Natural killer cell treated with Interleukin-12 subunit alpha and Interleukin-12 subunit beta and Interleukin-15 and Interleukin-18, amount 100 ng/mL, for 72 hours (primary cell): ENCODE measurements around the gene ODF4. TPM values are rescaled to one million over a fixed set of nuclear protein-coding genes. Genes with fewer than 3 reads are reported as not detected.
"Not testable (repeated sequence)": the region's sequence is repeated elsewhere in the genome, so short reads cannot be mapped to it uniquely, and the experiment has no call there.

Source experiments
- ATAC-seq, 2 donors: fragments of 150-1000 bp; cut with Tn5 transposase in 1 of 2; sonication (Bioruptor Pico), chemical (Tn5 transposase) in 1 of 2; 2 replicates each; pipeline ENCODE4 v1.10.0; 2021
- DNase-seq: peaks from one replicate; pipeline ENCODE4 v3.0.0; 2022; ENCODE audit warnings: low spot score
- H3K27ac Mint-ChIP-seq, 2 donors: 1 replicate in 1 of 2; 2 replicates in 1 of 2; pipeline ENCODE4 v1.8.0; 2022; ENCODE audit warnings: mixed read lengths in 2 of 2, mild to moderate bottlenecking in 1 of 2, moderate library complexity in 1 of 2
- H3K27me3 Mint-ChIP-seq, 2 donors: 1 replicate in 1 of 2; 2 replicates in 1 of 2; pipeline ENCODE4 v1.8.0; 2022; ENCODE audit warnings: mixed read lengths in 2 of 2
- H3K36me3 Mint-ChIP-seq: one replicate; pipeline ENCODE4 v1.8.0; 2022; ENCODE audit warnings: mixed read lengths
- H3K4me1 Mint-ChIP-seq, 2 donors: 1 replicate in 1 of 2; 2 replicates in 1 of 2; pipeline ENCODE4 v1.8.0; 2022; ENCODE audit warnings: low read depth in 2 of 2, mixed read lengths in 2 of 2, mild to moderate bottlenecking in 1 of 2
- H3K4me3 Mint-ChIP-seq: one replicate; pipeline ENCODE4 v1.8.0; 2022; ENCODE audit warnings: mixed read lengths
- H3K9me3 Mint-ChIP-seq: 2 replicates; pipeline ENCODE4 v1.8.0; 2022; ENCODE audit warnings: mixed read lengths
- total RNA-seq, 2 donors: library from RNA; stranded (reverse); gene quantifications; one replicate each; pipeline ENCODE4 v1.2.3, GENCODE V29; 2022

ODF4 gene
- total RNA-seq, 2 donors from 2014 or later = not detected

- H3K36me3 Mint-ChIP-seq = no peaks in the 10 kb centered on the region
- H3K9me3 Mint-ChIP-seq = no peaks in the 10 kb centered on the region
- H3K4me1 Mint-ChIP-seq = peaks cover 0 to 4% of the 10 kb centered on the region in 2 donors
- ATAC-seq (no peak), DNase-seq (no peak)
- no peak overlapping the region for H3K4me3 Mint-ChIP-seq
- no peaks in the 10 kb centered on the region for H3K27me3 Mint-ChIP-seq
- no peak overlapping the region for H3K27ac Mint-ChIP-seq
Observed at GRCh38 chr17:8366231-8366630, 26.6 kb downstream of the ODF4 start.

- H3K27ac Mint-ChIP-seq = no peak overlapping the region
- H3K36me3 Mint-ChIP-seq = no peaks in the 10 kb centered on the region
- ATAC-seq = no peak
- no peak for DNase-seq
- H3K4me3 Mint-ChIP-seq = no peak overlapping the region
- H3K9me3 Mint-ChIP-seq = no peaks in the 10 kb centered on the region
- H3K4me1 Mint-ChIP-seq = peaks cover 0 to 4% of the 10 kb centered on the region in 2 donors
- H3K27me3 Mint-ChIP-seq = no peaks in the 10 kb centered on the region
Observed at GRCh38 chr17:8368193-8368592, 28.6 kb downstream of the ODF4 start.

GRCh38 chr17:8369944-8370343 lies 30.3 kb downstream of the ODF4 start:
- H3K36me3 Mint-ChIP-seq = no peaks in the 10 kb centered on the region
- no peaks in the 10 kb centered on the region for H3K27me3 Mint-ChIP-seq
- no peak for ATAC-seq
- no peak overlapping the region for H3K4me3 Mint-ChIP-seq
- peaks cover 0 to 4% of the 10 kb centered on the region in 2 donors for H3K4me1 Mint-ChIP-seq
- H3K27ac Mint-ChIP-seq = no peak overlapping the region
- DNase-seq = no peak
- H3K9me3 Mint-ChIP-seq = no peaks in the 10 kb centered on the region

GRCh38 chr17:8371786-8372185 lies 32.1 kb downstream of the ODF4 start:
- Mint-ChIP-seq H3K27ac (no peak overlapping the region), H3K4me3 (no peak overlapping the region)

GRCh38 chr17:8372422-8372821 lies 32.8 kb downstream of the ODF4 start:
- Mint-ChIP-seq H3K4me1 (peaks cover 18 to 20% of the 10 kb centered on the region in 2 donors), H3K36me3 (peaks cover 13% of the 10 kb centered on the region), H3K4me3 (no peak overlapping the region), H3K27me3 (no peaks in the 10 kb centered on the region), H3K27ac (no peak overlapping the region), H3K9me3 (no peaks in the 10 kb centered on the region)
- ATAC-seq (no peak), DNase-seq (no peak)

More at GRCh38 chr17:8371786-8372185, 32.1 kb downstream of the ODF4 start:
- peaks cover 12 to 16% of the 10 kb centered on the region in 2 donors for H3K4me1 Mint-ChIP-seq
- H3K27me3 Mint-ChIP-seq = no peaks in the 10 kb centered on the region
- no peaks in the 10 kb centered on the region for H3K9me3 Mint-ChIP-seq
- no peak for DNase-seq
- ATAC-seq = no peak
- H3K36me3 Mint-ChIP-seq = peaks cover 8% of the 10 kb centered on the region

GRCh38 chr17:8373856-8374255 lies 34.2 kb downstream of the ODF4 start:
- DNase-seq, H3K27ac Mint-ChIP-seq, H3K27me3 Mint-ChIP-seq, H3K4me3 Mint-ChIP-seq, ATAC-seq, H3K9me3 Mint-ChIP-seq: not testable (repeated sequence)
- peaks cover 27% of the 10 kb centered on the region in 2 donors for H3K4me1 Mint-ChIP-seq
- H3K36me3 Mint-ChIP-seq = peaks cover 25% of the 10 kb centered on the region

GRCh38 chr17:8375738-8376259 lies 36.2 kb downstream of the ODF4 start:
- H3K36me3 Mint-ChIP-seq = peaks cover 39% of the 10 kb centered on the region
- peaks cover 24 to 44% of the 10 kb centered on the region in 2 donors for H3K4me1 Mint-ChIP-seq
- DNase-seq = no peak
- peak overlapping the region; percentile 86 for H3K4me3 Mint-ChIP-seq
- no peak for ATAC-seq
- H3K27ac Mint-ChIP-seq = peak overlapping the region; percentile 71 to 83
- no peaks in the 10 kb centered on the region for H3K9me3 Mint-ChIP-seq
- H3K27me3 Mint-ChIP-seq = no peaks in the 10 kb centered on the region

- H3K9me3 Mint-ChIP-seq = no peaks in the 10 kb centered on the region
- peak within 1 kb of the TSS; percentile 86 for H3K4me3 Mint-ChIP-seq
- peaks cover 45% of the 10 kb centered on the region for H3K36me3 Mint-ChIP-seq
- ATAC-seq (peak; percentile 99), DNase-seq (peak; percentile 92)
- peak within 1 kb of the TSS; percentile 71 to 83 for H3K27ac Mint-ChIP-seq
- no peaks in the 10 kb centered on the region for H3K27me3 Mint-ChIP-seq
- H3K4me1 Mint-ChIP-seq = peaks cover 29 to 49% of the 10 kb centered on the region in 2 donors
Observed at GRCh38 chr17:8376271-8377067, 36.8 kb downstream of the ODF4 start, which contains the start of gene KRABD2. KRABD2 (minus strand) TSS chr17:8376704.

GRCh38 chr17:8377422-8377821 lies 37.8 kb downstream of the ODF4 start:
- H3K27me3 Mint-ChIP-seq = no peaks in the 10 kb centered on the region
- H3K36me3 Mint-ChIP-seq = peaks cover 51% of the 10 kb centered on the region
- H3K27ac Mint-ChIP-seq = peak overlapping the region; percentile 71 to 83
- peak overlapping the region; percentile 86 for H3K4me3 Mint-ChIP-seq
- no peaks in the 10 kb centered on the region for H3K9me3 Mint-ChIP-seq
- peaks cover 29 to 51% of the 10 kb centered on the region in 2 donors for H3K4me1 Mint-ChIP-seq
- no peak for DNase-seq
- ATAC-seq = no peak

- not testable (repeated sequence) for ATAC-seq, DNase-seq, H3K9me3 Mint-ChIP-seq, H3K27me3 Mint-ChIP-seq
- peak overlapping the region; percentile 86 for H3K4me3 Mint-ChIP-seq
- peaks cover 58% of the 10 kb centered on the region for H3K36me3 Mint-ChIP-seq
- H3K27ac Mint-ChIP-seq = peak overlapping the region; percentile 71 to 83
- H3K4me1 Mint-ChIP-seq = peaks cover 36 to 58% of the 10 kb centered on the region in 2 donors
Observed at GRCh38 chr17:8378117-8378516, 38.5 kb downstream of the ODF4 start.

- Mint-ChIP-seq H3K27me3 (no peaks in the 10 kb centered on the region), H3K27ac (peak overlapping the region in 1 of 2 donors; percentile 99), H3K4me3 (peak overlapping the region; percentile 97), H3K9me3 (no peaks in the 10 kb centered on the region), H3K36me3 (peaks cover 60% of the 10 kb centered on the region), H3K4me1 (peaks cover 46 to 69% of the 10 kb centered on the region in 2 donors)
- DNase-seq (no peak), ATAC-seq (no peak)
Observed at GRCh38 chr17:8380049-8380448, 40.4 kb downstream of the ODF4 start.

- H3K36me3 Mint-ChIP-seq = peaks cover 48% of the 10 kb centered on the region
- peaks cover 41 to 58% of the 10 kb centered on the region in 2 donors for H3K4me1 Mint-ChIP-seq
Observed at GRCh38 chr17:8382052-8382879, 42.6 kb downstream of the ODF4 start.

GRCh38 chr17:8382880-8383142 lies 43.2 kb downstream of the ODF4 start:
- Mint-ChIP-seq H3K9me3 (no peaks in the 10 kb centered on the region), H3K4me1 (peaks cover 43 to 59% of the 10 kb centered on the region in 2 donors), H3K27me3 (no peaks in the 10 kb centered on the region), H3K27ac (peak overlapping the region; percentile 99 to 100), H3K36me3 (peaks cover 43% of the 10 kb centered on the region), H3K4me3 (peak overlapping the region; percentile 97)
- no peak for DNase-seq
- no peak for ATAC-seq

More at GRCh38 chr17:8382052-8382879, 42.6 kb downstream of the ODF4 start:
- Mint-ChIP-seq H3K27me3 (no peaks in the 10 kb centered on the region), H3K9me3 (no peaks in the 10 kb centered on the region), H3K4me3 (peak overlapping the region; percentile 97), H3K27ac (peak overlapping the region; percentile 99 to 100)
- DNase-seq (no peak), ATAC-seq (no peak)
